HCT116 (cell line): ENCODE measurements around the gene BMAL1. TPM values are rescaled to one million over a fixed set of nuclear protein-coding genes. Genes with fewer than 3 reads are reported as not detected.

Source experiments
- ATAC-seq: fragments of 200-7000 bp; cut with Tn5 transposase; 2 replicates; pipeline ENCODE4 v1.9.1; 2020; ENCODE audit warnings: mild to moderate bottlenecking, moderate library complexity
- BruUV-seq: library from RNA; stranded (reverse); fragments of 400-500 nt; replicated peaks from 2 replicates; lab custom pipeline; 2021; lab: Mats Ljungman, UMichigan
- CTCF ChIA-PET: fragments of 300-600 bp; sonication (Branson Sonifier 250); formaldehyde crosslinking; loops from one replicate; lab custom pipeline; 2021; ENCODE audit warnings: antibody characterized with exemption; lab: Charles Lee
- POLR2A ChIA-PET: fragments of 300-600, 350-600 bp; sonication (Branson Sonifier 250); formaldehyde crosslinking; loops from one replicate; lab custom pipeline; 2021; ENCODE audit warnings: antibody characterized with exemption; lab: Charles Lee
- RAD21 ChIA-PET, 2 experiments: fragments of 300-600 bp; sonication (Branson Sonifier 250); formaldehyde crosslinking; loops; one replicate each; lab custom pipeline; 2023; ENCODE audit warnings: low total read pairs in 2 of 2; ENCODE audit not compliant: uncharacterized antibody in 2 of 2, unreplicated experiment in 2 of 2, low non-redundant PET in 1 of 2; lab: Charles Lee
- DNase-seq: peaks from one replicate; pipeline ENCODE4 v3.0.0-alpha.2; 2010; ENCODE audit warnings: low read depth, low spot score
- H2AFZ ChIP-seq: fragments of 200-600 bp; shearing (Covaris generic), sonication (generic); 2 replicates; pipeline ENCODE4 v1.6.1; 2017; ENCODE audit warnings: low read depth, mixed run types, mixed read lengths, antibody characterized with exemption, low read length; ENCODE audit not compliant: poor library complexity, severe bottlenecking
- H3K27ac ChIP-seq: 2 replicates; pipeline ENCODE4 v1.5.1; 2012; ENCODE audit warnings: low read depth, low read length
- H3K27me3 ChIP-seq: fragments of 200-600 bp; sonication (generic); 2 replicates; pipeline ENCODE4 v1.6.1; 2016; ENCODE audit warnings: mixed run types, low read length, mixed read lengths; ENCODE audit not compliant: insufficient read depth
- H3K36me3 ChIP-seq, 2 experiments: fragments of 200-500 bp in 1 of 2; fragments of 200-600 bp in 1 of 2; sonication (Bioruptor generic) in 1 of 2; sonication (generic) in 1 of 2; 2 replicates each; pipeline versions ENCODE4 v1.5.1 to v1.6.1; 2014 to 2016; ENCODE audit warnings: low read length in 2 of 2, inconsistent platforms in 1 of 2, mixed read lengths in 1 of 2, mixed run types in 1 of 2; ENCODE audit not compliant: insufficient read depth in 2 of 2, control insufficient read depth in 1 of 2
- H3K4me1 ChIP-seq, 2 experiments: fragments of 200-600 bp in 1 of 2; sonication (generic) in 1 of 2; 2 replicates each; pipeline versions ENCODE4 v1.5.1 to v1.6.1; 2012 to 2017; ENCODE audit warnings: low read length in 2 of 2, inconsistent platforms in 1 of 2, mild to moderate bottlenecking in 1 of 2, mixed read lengths in 1 of 2, mixed run types in 1 of 2, moderate library complexity in 1 of 2; ENCODE audit not compliant: insufficient read depth in 2 of 2, control insufficient read depth in 1 of 2
- H3K4me2 ChIP-seq: fragments of 200-600 bp; sonication (generic); 2 replicates; pipeline ENCODE4 v1.6.1; 2017; ENCODE audit warnings: mixed run types, low read length, mixed read lengths
- H3K4me3 ChIP-seq, 2 experiments: fragments of 200-600 bp in 1 of 2; sonication (generic) in 1 of 2; replicated peaks in 1 of 2; 2 replicates each; pipeline ENCODE4 v1.5.1; 2011 to 2016; ENCODE audit warnings: low read length in 2 of 2, control low read depth in 1 of 2, low read depth in 1 of 2, mild to moderate bottlenecking in 1 of 2, mixed read lengths in 1 of 2, mixed run types in 1 of 2
- H3K79me2 ChIP-seq: fragments of 200-600 bp; sonication (generic); 2 replicates; pipeline ENCODE4 v1.6.1; 2017; ENCODE audit warnings: mild to moderate bottlenecking, mixed run types, low read length, moderate library complexity, mixed read lengths; ENCODE audit not compliant: insufficient read depth
- H3K9ac ChIP-seq: fragments of 200-600 bp; sonication (generic); 2 replicates; pipeline ENCODE4 v1.6.1; 2016; ENCODE audit warnings: low read length, mixed read lengths
- H3K9me2 ChIP-seq: fragments of 200-600 bp; sonication (generic), shearing (Covaris generic); 2 replicates; pipeline ENCODE4 v1.6.1; 2017; ENCODE audit warnings: mixed run types, mild to moderate bottlenecking, moderate library complexity; ENCODE audit not compliant: insufficient read depth
- H3K9me3 ChIP-seq, 2 experiments: fragments of 200-500 bp in 1 of 2; fragments of 200-600 bp in 1 of 2; sonication (Bioruptor generic) in 1 of 2; sonication (generic) in 1 of 2; 2 replicates each; pipeline ENCODE4 v1.6.1; 2014 to 2017; ENCODE audit warnings: low read length in 2 of 2, mixed read lengths in 2 of 2, inconsistent platforms in 1 of 2, low read depth in 1 of 2, mild to moderate bottlenecking in 1 of 2, mixed run types in 1 of 2, moderate library complexity in 1 of 2; ENCODE audit not compliant: control insufficient read depth in 1 of 2, insufficient read depth in 1 of 2
- H4K20me1 ChIP-seq: fragments of 200-600 bp; sonication (generic), shearing (Covaris generic); 2 replicates; pipeline ENCODE4 v1.6.1; 2017; ENCODE audit warnings: mixed run types, mild to moderate bottlenecking, moderate library complexity; ENCODE audit not compliant: insufficient read depth
- CBX3 ChIP-seq: IDR thresholded peaks from 2 replicates; pipeline ENCODE4 v1.6.1; 2012; ENCODE audit warnings: low read depth
- EZH2phosphoT487 ChIP-seq: fragments of 200-600 bp; IDR thresholded peaks from 2 replicates; pipeline ENCODE4 v1.6.1; 2018; ENCODE audit warnings: antibody characterized with exemption, borderline replicate concordance
- FOSL1 ChIP-seq: IDR thresholded peaks from 2 replicates; pipeline ENCODE4 v1.6.1; 2012; ENCODE audit warnings: low read depth
- JUND ChIP-seq: IDR thresholded peaks from 2 replicates; pipeline ENCODE4 v1.6.1; 2012
- MAX ChIP-seq: IDR thresholded peaks from 2 replicates; pipeline ENCODE4 v1.6.1; 2012
- POLR2A ChIP-seq: IDR thresholded peaks from 2 replicates; pipeline ENCODE4 v1.7.0; 2011; ENCODE audit warnings: borderline replicate concordance; ENCODE audit not compliant: insufficient read depth, insufficient read length; ENCODE audit errors: extremely low read depth
- RAD21 ChIP-seq: IDR thresholded peaks from 2 replicates; pipeline ENCODE4 v1.6.1; 2012; ENCODE audit warnings: low read depth, mild to moderate bottlenecking
- SP1 ChIP-seq: IDR thresholded peaks from 2 replicates; pipeline ENCODE4 v1.6.1; 2012; ENCODE audit warnings: low read depth
- TCF7L2 ChIP-seq: IDR thresholded peaks from 2 replicates; pipeline ENCODE4 v1.7.0; 2011; ENCODE audit warnings: borderline replicate concordance, inconsistent platforms; ENCODE audit not compliant: insufficient read depth, insufficient read length; ENCODE audit errors: extremely low read depth
- ZNF274 ChIP-seq: fragments of 200-500 bp; sonication (Bioruptor generic); IDR thresholded peaks from 2 replicates; pipeline ENCODE4 v1.6.1; 2014; ENCODE audit warnings: mild to moderate bottlenecking, low read depth, low read length, inconsistent platforms
- intact Hi-C: fragments of 100-400 bp; cut with micrococcal nuclease; formaldehyde crosslinking; loops from 2 replicates; pipeline ENCODE4 v1.10.0; 2022
- total RNA-seq: library from RNA; stranded (reverse); gene quantifications from one replicate; pipeline ENCODE4 v1.2.1, GENCODE V29; 2021; ENCODE audit not compliant: unreplicated experiment

The BMAL1 gene
- total RNA-seq, 1 experiment from 2014 or later, result 17.6 TPM

- no peaks in the 10 kb centered on the region for H3K79me2 ChIP-seq
- POLR2A ChIA-PET, result no interaction called here
- CTCF ChIA-PET, result no interaction called here
These were observed 37.2 kb downstream of the BMAL1 start for GRCh38 chr11:13314676-13315394.

GRCh38 chr11:13315517-13316432 is 38.2 kb downstream of the BMAL1 start:
- H3K9me3 ChIP-seq, result no peaks in the 10 kb centered on the region
- no peak overlapping the region for H3K4me2 ChIP-seq
- intact Hi-C loops, result no loop called here
- no TSS peak for BruUV-seq
- no peak for ATAC-seq
- no peaks in the 10 kb centered on the region for H3K79me2 ChIP-seq
- no peak overlapping the region for H2AFZ ChIP-seq
- no peak overlapping the region for H3K27ac ChIP-seq
- no peak for TF ChIP-seq POLR2A
- no peak for TF ChIP-seq RAD21
- TF ChIP-seq, all 23 proteins: peak for 0
- no peaks in the 10 kb centered on the region for H3K36me3 ChIP-seq
- no peaks in the 10 kb centered on the region; a peak in 1 of 4 replicates for H3K4me1 ChIP-seq
- H3K27me3 ChIP-seq, result no peaks in the 10 kb centered on the region
- no peak for DNase-seq
- CTCF ChIA-PET, result no interaction called here
- RAD21 ChIA-PET, result no interaction called here
- H4K20me1 ChIP-seq, result no peaks in the 10 kb centered on the region
- H3K9ac ChIP-seq, result no peak overlapping the region
- POLR2A ChIA-PET, result no interaction called here
- no peak overlapping the region for H3K4me3 ChIP-seq
- H3K9me2 ChIP-seq, result no peaks in the 10 kb centered on the region

More at GRCh38 chr11:13314676-13315394, 37.2 kb downstream of the BMAL1 start:
- Histone ChIP-seq H2AFZ (no peak overlapping the region), H3K9me2 (no peaks in the 10 kb centered on the region), H3K9ac (no peak overlapping the region), H3K4me2 (no peak overlapping the region), H3K27me3 (no peaks in the 10 kb centered on the region), H3K36me3 (no peaks in the 10 kb centered on the region), H3K4me3 (no peak overlapping the region), H3K27ac (no peak overlapping the region), H4K20me1 (no peaks in the 10 kb centered on the region), H3K9me3 (no peaks in the 10 kb centered on the region), H3K4me1 (no peaks in the 10 kb centered on the region; a peak in 1 of 4 replicates)
- no peak for ATAC-seq
- intact Hi-C loops, result no loop called here
- RAD21 ChIA-PET, result no interaction called here
- BruUV-seq, result no TSS peak
- TF ChIP-seq JUND (no peak), TCF7L2 (no peak), FOSL1 (no peak), EZH2phosphoT487 (no peak), ZNF274 (no peak), SP1 (no peak), MAX (no peak), CBX3 (no peak)
- DNase-seq, result no peak
